ENCODE data around the gene ZFYVE28. TPM values are rescaled to one million over a fixed set of nuclear protein-coding genes. Genes with fewer than 3 reads are reported as not detected.
A peak's percentile ranks its signal among the peaks of the same experiment; 100 is the strongest.
"Not testable (repeated sequence)": the region's sequence is repeated elsewhere in the genome, so short reads cannot be mapped to it uniquely, and the experiment has no call there.

The ZFYVE28 gene
- total RNA-seq, 1 experiment from 2014 or later, result 1.9 TPM

DNA sequence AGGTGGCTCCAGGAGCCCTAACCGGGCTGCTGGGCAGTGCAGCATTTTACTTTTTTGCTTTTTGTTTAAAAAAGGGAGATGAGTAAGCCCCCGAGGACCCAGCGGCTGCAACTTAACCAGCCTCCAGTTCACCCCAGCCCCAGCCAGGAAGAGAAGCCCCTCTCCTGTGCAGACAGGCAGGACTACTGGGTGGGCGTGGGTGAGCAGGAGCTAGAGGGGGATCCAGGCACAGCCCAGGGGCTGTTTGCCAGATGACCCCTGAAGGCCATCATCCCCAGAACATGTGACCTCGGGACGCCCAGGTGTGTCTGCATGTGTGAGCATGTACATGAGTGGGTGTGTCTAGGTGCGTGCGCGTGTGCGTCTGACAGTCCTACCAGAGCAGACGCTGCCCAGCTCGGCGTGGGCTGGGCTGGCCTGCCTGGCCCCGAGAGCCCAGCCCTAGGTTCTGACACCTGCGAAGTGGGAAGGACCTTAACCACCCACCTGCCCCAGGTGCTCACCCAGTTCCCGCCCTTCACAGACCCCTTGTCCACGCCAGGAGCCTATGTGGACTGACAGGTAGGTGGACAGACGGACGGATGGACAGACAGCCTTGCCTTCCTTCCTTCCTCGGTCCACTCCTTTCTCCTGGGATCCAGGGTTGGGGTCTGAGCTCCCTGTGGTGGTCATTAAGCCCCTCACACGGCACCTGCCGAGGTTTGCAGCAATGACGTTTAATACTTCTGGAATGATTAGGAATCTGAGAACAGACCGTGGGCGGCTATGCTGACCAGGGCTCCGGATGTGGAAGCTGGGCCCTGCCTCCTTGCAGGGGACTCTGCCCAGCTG lies 168.7 kb downstream of the ZFYVE28 start:
- DNase-seq (ENCODE audit: low spot score), result no peak

DNA sequence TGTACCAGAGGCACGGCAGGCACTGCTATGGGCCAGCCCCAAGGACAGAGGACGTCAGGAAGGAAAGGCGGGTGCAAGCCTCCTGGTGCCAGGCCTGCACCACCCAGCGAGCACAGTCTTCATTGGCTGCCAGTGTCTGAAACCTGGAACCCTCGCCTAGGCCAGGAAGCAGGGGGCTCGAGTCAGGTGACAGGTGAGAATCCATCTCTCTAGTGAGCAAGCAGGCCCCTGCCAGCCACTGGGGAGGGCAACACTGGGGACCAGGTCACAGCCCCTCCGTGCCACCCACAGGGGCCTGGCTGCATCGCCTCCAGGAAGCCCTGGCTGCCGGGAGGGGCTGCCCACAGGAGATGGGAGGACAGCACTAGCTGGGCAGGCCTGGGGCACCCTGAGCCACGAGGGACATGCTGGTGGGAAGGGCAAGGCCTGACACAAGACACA lies 169.6 kb downstream of the ZFYVE28 start:
- peak; percentile 3 for DNase-seq (ENCODE audit: low spot score)

DNA sequence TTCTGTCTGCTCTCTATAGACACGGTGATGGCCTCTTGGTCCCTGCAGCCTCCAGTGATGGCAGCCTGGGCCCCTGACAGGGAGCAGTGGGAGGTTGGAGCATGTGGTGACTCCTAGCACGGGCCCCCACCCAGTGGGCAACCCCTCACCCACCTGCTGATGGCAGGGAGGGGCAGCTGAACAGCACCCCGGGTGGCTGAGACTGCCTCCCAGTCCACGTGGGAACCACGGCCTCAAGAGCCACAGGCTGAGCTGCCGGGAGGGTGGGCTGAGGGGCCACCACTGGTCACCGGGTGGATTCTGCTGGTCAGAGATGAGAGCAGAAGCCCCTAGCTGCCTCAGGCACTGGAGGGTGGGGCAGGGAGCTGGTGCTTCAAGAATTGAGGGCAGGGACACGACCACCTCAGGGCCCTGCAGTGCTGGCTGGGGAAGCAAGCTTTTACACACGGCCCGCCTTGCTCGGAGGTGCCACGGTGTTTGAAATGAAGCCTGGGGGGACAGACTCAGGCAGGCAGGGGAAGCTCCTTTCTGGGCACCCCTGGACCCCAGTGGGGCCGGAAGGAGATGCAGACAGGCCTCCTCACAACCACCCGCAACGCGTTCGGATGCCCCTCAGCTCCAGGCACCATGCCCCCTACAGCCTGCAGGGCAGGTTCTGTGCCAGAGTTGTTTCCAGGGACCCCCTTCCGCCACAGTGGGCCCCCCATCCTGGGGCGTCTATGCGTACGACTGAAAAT lies 170.2 kb downstream of the ZFYVE28 start:
- no peak for DNase-seq (ENCODE audit: low spot score)

DNA sequence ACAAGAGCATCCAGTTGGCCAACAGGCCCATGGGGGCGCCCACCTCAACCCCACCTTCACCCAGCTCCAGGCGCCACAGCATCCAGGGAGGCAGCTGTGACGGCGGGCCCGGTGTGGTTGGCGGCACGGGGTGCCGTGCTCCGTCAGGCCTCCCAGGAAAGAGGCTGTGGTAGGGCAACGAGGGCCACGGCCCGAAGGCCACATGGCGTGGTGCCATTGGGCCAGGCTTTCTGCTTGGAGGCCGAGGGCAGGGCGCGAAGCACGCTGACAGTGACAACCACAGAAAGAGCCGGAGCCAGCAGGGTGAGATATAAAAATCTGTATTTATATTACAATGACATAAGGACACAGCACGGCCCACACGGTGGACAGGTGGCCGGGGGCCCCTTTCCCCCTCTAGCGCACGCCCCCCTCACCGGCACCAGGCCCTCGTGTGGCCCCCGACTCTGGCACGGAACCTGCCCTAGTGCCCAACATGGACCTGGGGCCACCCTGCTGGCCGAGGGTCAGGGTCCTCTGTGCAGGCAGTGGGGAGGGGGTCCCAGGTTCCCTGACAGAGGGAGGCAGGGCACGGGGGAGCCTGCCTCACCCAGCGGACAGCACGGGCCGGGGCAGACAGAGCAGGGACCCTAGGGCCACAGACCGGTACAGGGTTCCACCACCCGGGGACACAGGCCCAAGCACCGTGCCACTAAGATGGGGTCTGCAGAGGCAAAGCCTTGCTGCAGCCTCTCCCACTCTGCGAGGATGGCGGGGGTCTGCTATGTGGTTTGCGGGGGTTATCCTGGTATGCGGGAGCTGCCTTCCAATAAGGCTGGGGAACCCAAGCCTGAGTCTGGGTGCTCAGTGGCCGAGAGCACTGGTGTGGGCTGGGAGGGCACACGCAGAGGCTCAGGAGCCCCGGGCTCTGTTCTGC lies 171.1 kb downstream of the ZFYVE28 start:
- DNase-seq (ENCODE audit: low spot score), result peak; percentile 4

DNA sequence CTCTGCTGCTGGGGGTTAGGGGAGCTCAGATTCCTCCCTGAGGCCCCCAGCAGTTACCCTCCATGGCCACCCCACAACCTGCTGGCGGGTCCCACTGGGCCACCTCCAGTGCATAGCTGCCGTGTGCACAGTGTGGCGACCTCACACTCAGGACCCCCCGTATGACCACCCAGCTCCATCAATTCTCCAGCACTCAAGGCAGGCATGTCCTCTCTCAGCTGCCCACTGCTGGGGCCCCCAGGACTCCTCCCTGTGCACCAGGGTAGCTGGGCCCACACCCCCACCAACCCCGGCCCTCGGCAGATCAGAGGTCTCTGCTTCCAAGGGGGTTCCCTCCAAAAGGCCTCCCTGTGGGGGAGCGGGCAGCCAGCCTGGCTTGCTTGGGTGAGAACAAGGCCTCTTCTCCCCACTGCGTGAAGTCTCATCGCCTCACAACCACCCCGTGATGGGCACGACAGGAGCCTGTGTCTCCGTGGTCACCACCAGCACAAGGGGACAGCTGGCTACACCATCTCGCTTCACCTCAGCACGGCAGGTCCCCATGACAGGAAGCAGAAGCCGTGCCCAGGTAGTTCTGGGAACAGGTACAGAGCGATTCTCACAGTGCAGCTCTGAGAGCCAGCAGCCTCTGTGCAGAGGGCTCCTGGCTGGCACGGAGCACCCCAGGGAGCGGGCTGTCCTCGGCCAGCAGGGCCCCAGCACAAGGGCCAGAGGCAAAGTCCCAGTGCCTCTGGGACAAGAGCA lies 171.9 kb downstream of the ZFYVE28 start:
- DNase-seq (ENCODE audit: low spot score), result peak; percentile 12

DNA sequence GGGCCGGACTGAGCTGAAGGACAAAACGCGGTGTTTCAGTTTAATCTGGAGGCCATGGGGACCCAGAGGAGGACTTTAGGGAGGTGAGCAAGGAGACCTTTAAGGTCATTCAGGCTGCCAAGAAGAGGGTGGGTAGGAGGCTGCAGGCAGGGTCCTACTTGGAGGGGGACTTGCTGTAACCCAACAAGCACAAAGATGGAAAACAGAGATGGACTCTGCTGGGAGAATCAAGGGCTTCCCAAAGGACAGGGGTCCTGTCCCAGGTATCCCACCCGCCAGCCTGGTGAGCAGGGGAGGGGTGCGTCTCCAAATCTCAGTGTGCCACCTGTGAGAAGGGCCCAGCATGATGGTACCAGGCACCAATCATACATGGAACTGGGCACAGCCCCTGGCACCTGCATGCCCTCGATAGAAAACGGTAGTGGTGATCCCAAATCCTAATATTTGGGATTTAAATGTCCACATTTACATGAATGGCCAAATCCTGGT lies 172.6 kb downstream of the ZFYVE28 start:
- no peak for DNase-seq (ENCODE audit: low spot score)

DNA sequence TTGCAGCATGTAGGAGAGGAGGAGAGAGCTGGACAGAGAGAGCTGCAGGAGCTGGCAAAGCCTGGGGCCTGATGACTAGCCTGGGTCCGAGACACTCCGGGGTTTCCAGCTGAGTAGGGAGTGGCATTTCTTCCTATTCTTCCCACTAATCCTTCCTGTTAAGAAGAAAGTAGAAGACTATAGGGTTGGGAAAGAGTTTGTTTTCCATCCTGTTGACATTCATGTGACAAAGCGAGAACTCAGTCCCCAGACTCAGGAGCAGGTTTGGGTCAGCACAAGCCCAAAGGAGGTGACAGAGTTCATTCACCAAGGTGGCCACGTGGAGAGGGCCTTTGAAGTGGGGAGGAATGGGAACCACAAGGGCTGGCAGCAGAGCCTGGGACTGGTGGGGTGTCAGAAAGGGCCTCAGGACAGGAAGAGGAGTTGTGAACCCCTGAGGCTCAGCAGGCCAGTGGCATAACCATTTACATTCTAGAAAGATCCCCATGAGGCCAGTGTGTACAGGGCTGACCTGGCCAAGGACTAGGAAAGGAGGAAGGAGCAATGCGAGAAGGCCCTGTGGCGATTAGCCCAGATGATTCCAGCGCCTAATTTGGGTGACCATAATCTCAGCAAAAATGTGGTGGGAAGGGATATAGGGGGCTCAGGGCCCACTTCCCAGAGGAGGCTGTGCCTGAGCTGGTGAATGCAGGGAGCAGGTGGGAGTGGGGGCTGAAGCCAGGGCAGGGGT lies 173.2 kb downstream of the ZFYVE28 start:
- no peak for DNase-seq (ENCODE audit: low spot score)

DNA sequence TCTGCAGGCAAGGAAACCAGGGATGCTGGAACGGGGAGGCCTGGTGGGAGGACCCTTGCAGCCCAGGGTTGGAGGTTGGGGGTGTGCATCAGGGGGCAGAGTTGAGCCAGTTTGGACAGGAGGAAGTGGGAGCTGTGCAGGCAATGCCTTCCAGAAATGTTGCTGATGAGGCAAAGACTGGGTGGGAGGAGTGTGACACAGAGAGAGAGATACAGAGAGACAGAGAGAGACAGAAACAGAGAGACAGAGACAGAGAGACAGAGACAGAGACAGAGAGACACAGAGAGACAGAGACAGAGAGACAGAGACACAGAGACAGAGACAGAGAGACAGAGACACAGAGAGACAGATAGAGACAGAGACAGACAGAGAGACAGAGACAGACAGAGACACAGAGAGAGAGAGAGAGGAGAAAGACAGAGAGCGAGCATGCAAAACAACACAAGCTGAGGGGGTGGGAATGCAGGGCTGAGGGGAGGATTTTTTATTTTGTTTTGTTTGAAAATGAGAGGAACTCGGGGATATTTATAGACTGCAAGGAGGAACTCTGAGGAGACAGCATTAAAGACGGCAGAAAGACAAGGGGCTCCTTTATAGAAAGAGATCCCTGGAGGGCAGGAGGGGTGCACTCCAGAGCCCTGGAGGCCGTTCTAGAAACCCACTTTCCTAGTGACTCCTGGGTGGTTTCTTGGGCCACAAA lies 174.6 kb downstream of the ZFYVE28 start:
- DNase-seq (ENCODE audit: low spot score), result peak; percentile 56

DNA sequence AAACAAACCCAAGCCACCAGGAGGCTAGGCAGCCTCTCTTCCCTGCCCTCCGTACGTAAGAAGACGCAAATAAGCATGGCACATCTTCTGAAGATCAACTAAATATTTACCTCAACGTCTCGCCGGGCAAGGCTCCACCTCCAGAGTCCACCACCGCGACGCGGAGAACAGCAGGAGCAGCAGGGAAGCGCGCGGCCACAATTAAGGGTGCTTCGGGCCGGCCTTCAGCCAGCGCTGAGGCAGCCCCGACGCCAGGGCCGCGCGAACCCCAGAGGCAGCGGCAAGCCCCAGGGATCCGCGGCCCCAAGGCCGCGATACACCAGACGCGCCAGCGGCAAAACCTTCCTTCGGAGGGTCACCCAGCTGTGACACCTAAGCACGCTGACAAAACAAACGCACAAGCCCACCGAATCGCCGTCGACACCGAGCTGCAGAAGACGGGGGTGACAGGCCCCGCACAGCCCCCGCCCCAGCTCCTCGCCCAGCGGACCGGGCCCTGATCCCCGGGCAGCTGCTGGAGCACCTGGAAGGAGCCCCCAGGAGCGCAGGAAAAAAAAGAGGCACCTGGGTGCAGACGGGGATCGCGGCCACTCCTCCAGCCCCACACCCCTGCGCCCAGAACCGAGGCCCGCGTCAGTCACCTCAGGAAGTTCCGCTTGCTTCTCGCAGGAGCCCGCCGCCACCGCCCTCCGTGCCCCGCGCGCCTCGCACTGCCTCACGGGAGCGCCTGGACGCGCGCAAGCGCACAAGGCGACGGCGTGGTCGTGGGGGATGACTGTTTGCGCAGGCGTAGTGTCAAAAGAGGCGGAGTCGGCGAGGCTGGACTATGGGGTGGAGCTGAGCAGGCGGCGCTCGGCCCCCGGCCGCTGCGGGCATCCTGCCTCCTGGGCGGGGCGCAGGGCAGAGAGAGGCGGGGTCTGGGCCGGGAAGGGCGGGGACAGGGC lies 176.8 kb downstream of the ZFYVE28 start, which contains the start of the genes HAUS3 and POLN:
Gene HAUS3 (minus strand): TSS at position 712 of the 944 bp plus-strand sequence. CDS start 1,175 bp downstream, outside the sequence.
Gene POLN (minus strand): TSS at position 712 of the 944 bp plus-strand sequence. CDS start 12,890 bp downstream, outside the sequence.
- DNase-seq (ENCODE audit: low spot score), result peak; percentile 97

DNA sequence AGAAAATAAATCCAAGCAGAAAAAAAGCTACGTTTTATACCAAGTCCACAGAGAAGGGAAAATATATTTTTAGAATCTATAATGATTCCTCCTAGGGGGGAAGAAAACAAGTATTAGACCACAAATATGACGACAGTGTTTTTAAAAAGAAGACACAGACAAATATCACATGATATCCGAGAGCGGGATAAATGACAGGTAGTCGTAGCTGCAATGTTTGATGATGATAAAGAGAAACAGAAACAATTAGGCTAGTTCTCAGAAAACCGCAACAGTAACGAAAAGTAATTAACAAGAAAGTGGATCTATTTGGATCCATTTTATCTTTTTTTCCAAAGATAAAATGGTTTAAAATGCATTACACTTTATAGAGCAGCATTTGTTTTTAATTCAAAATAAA lies 177.4 kb downstream of the ZFYVE28 start:
- no peak for DNase-seq (ENCODE audit: low spot score)

DNA sequence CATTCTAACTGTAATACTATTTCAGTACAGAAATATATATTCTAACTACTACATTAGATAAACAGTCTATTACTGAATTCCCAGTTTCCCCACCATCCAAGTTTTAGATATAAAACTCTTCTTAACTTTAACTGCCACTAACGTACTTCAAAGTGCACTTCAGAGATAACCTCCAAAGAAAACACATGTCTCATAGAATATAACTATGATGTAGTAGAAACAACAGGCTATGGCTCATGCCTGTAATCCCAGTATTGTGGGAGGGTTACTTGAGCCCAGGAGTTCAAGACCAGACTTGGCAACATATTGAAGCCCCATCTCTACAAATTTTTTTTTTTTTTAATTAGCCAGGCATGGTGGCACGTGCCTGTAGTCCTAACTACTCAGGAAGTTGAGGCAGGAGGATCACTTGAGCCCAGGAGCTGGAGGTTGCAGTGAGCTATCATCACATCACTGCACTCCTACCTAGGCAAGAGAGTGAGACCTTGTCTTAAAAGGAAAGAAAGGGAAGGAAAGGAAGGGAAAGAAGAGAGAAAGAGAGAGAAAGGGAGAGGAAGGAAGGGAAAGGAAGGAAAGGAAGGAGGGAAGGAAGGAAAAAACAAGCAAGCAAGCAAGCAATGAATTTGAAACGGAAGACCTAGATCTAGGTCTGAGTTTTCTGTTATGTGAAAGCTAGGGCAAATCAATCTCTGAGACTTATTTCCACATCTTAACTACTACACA lies 181.3 kb downstream of the ZFYVE28 start:
- DNase-seq (ENCODE audit: low spot score), result no peak

DNA sequence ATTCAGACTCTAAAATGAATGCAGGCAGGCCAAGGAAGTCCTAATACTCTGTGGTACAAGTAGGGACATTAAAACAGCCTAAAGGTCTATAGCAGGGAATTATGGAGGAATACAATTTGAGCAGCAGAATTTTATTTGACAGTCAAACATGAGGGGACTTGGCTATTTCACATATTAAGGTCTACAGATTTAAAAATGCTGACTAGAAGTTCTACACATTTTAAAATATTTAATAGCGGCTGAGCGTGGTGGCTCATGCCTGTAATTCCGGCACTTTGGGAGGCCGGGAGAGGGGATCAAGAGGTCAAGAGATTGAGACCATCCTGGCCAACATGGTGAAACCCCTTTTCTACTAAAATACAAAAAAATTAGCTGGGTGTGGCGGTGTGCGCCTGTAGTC lies 187.4 kb downstream of the ZFYVE28 start:
- DNase-seq (ENCODE audit: low spot score), result no peak

DNA sequence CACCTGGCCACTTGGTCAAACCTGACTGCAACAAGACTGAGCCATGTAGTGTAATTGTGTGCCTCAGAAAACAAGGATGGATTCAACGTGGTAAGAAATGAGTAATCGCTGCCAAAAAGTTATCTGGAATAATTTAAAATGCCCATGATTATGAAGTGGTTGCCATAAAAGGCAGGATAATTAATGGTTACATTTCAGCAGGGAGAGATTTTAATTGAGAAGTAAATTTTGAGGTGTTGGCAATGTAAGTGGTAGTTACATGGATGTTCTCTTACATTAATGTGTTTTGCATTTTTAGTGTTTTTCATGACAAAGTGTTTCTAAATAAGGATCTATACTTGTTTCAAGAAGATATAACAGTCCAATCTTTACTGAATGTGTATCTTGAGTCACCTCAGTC lies 192.2 kb downstream of the ZFYVE28 start:
- no peak for DNase-seq (ENCODE audit: low spot score)

DNA sequence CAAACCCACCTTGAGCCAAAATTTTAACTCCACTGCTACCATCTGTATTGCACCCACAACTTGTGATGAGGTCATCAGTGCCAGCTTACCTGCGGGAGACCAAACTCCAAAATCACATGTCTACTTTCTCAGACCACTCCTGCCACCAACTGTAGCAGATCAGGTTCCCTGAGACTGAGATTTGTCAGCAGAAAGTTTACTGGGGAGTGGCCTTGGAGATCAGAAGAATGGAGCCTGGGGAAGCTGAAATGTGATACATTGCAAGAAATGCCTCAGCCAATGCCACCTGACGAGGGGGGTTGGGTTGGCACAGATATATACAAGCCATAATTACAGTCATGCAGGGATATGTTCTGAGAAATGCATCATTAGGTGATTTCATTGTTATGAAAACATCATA lies 195.6 kb downstream of the ZFYVE28 start:
- DNase-seq (ENCODE audit: low spot score), result no peak

DNA sequence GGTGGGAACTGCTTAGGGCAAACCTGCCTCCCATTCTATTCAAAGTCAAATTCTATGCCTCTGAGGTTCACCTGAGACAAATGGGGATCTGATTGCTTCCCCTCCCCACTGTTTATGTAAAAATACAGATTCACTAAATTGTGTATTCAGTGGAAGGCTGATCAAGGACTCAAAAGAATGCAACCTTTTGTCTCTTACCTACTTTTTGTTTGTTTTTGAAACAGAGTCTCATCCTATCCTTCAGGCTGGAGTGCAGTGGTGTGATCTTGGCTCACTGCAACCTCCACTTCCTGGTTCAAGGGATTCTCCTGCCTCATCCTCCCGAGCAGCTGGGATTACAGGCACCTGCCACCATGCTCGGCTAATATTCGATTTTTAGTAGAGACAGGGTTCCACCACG lies 197.1 kb downstream of the ZFYVE28 start:
- DNase-seq (ENCODE audit: low spot score), result not testable (repeated sequence)

DNA sequence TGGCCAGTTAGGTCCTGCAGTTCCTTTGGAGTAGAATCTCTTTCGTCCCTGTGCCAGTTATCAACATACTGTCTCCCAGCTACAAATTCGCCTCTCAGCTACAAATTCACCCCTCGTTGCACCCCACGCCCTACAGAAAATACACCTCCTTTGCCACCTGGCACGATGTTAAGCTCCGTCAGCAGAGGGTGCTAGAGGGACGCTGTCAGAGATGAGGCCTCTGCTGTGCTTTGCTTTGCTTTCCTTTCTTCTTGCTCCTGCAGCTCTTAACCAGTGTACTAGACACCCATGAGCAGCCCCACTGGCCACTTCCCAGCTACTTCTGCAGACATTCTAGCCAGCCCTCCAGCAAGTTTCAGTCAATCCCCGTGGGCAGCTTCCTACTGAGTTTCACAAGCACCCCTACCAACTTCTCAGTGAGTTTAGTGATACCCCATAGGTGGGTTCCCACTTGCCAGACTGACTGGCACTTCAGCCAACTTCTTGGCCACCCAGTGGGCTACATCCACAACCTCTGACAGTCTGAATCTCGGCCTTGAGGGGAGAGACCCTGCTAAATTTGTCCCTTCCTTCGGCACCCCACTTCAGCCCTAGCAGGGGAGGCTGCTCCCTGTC lies 198.3 kb downstream of the ZFYVE28 start:
- peak; percentile 79 for DNase-seq (ENCODE audit: low spot score)

All from H4 (cell line).